Kidney epithelial cell (primary cell): ENCODE results near the gene HMOX2. TPM values are rescaled to one million over a fixed set of nuclear protein-coding genes. Genes with fewer than 3 reads are reported as not detected.

Source experiments
- DNase-seq: peaks from one replicate; pipeline ENCODE4 v3.0.0-alpha.2; 2010; ENCODE audit warnings: low read depth
- H3K27me3 ChIP-seq: 2 replicates; pipeline ENCODE4 v1.6.0; 2011; ENCODE audit warnings: low read length; ENCODE audit not compliant: control insufficient read depth, insufficient read depth
- H3K36me3 ChIP-seq: 2 replicates; pipeline ENCODE4 v1.5.1; 2011; ENCODE audit warnings: low read length; ENCODE audit not compliant: control insufficient read depth, insufficient read depth
- H3K4me3 ChIP-seq: 2 replicates; pipeline ENCODE4 v1.5.1; 2011; ENCODE audit warnings: low read depth, mild to moderate bottlenecking, control low read depth, low read length
- CTCF ChIP-seq: IDR thresholded peaks from 2 replicates; pipeline ENCODE4 v1.5.1; 2011; ENCODE audit warnings: mild to moderate bottlenecking, moderate library complexity, low read length, control low read depth, inconsistent platforms; ENCODE audit not compliant: insufficient read depth, poor library complexity, severe bottlenecking
- total RNA-seq: library from RNA; depleted of rRNA; stranded (reverse); fragments of >200 nt; gene quantifications from 2 replicates; pipeline ENCODE4 v1.2.3, GENCODE V29; 2015

The HMOX2 gene
- total RNA-seq, 1 donor from 2014 or later = 64.4 TPM

DNA sequence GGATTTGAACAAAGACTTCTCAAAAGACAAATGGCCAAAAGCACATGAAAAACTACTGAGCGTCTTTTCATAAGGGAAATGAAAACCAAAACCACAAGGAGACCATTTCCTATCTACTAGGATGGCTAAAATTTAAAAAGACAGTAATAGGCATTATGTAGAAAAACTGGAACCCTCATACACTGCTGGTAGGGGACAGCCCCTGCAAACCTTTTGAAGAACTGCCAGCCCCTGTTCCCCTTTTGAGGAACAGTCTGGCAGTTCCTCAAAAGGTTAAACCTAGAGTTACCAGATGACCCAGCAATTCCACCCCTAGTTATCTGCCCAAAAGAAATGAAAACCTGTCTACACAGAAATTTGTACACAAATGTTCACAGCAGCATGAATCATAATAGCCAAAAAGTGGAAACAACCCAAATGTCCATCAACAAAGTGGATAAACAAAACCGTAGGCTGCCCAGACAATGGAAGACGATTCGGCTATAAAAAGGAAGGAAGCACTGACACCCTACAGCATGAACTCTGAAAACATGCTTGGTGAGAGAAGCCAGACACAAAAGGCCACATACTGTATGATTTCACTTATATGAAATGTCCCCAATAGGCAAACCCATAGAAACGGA lies 39.5 kb downstream of the HMOX2 start:
- no peak for TF ChIP-seq CTCF
- DNase-seq = no peak
- H3K36me3 ChIP-seq = no peaks in the 10 kb centered on the region

GRCh38 chr16:4517812-4518680 lies 41.8 kb downstream of the HMOX2 start:
- Histone ChIP-seq H3K4me3 (no peak overlapping the region), H3K27me3 (no peaks in the 10 kb centered on the region), H3K36me3 (no peaks in the 10 kb centered on the region)
- no peak for DNase-seq
- TF ChIP-seq CTCF = peak; percentile 76

More for the DNA sequence above, 39.5 kb downstream of the HMOX2 start:
- H3K27me3 ChIP-seq = no peaks in the 10 kb centered on the region
- H3K4me3 ChIP-seq = no peak overlapping the region

GRCh38 chr16:4519274-4520058 lies 43.3 kb downstream of the HMOX2 start:
- DNase-seq = no peak
- no peak overlapping the region for H3K4me3 ChIP-seq
- no peaks in the 10 kb centered on the region for H3K36me3 ChIP-seq
- no peaks in the 10 kb centered on the region for H3K27me3 ChIP-seq
- no peak for TF ChIP-seq CTCF

GRCh38 chr16:4520913-4521312 lies 44.7 kb downstream of the HMOX2 start:
- no peaks in the 10 kb centered on the region for H3K36me3 ChIP-seq
- no peak for TF ChIP-seq CTCF
- H3K4me3 ChIP-seq = no peak overlapping the region
- DNase-seq = no peak
- no peaks in the 10 kb centered on the region for H3K27me3 ChIP-seq

DNA sequence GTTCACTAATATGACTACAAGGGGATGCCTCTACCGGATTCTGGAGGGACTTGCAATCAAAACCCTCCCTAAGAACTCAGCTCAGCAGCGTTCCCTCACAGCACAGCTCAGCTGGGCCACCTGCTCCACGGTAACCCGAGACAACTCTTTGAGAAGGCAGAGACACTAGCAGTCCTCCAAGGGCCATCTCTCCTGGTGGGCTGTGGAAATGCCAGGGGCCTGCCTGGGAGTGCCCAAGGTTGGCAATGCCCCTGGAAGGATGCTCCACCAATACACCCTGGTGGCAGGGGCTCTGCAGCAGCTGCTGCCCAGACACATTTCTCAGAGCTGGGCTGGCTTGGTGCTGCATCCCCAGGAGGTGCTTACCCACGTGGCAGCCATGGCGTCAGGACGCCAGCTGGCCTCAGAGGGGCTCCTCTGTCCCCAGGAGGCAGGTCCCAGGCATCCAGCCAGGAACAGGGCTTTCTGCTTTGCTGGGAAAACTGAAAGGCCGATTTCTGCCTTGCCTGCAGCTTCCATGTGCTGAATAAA lies 45.9 kb downstream of the HMOX2 start:
- Histone ChIP-seq H3K27me3 (no peaks in the 10 kb centered on the region), H3K4me3 (no peak overlapping the region), H3K36me3 (no peaks in the 10 kb centered on the region)
- no peak for TF ChIP-seq CTCF
- DNase-seq = no peak
